MG63 (cell line): Measurements from ENCODE around the gene EPHA6. TPM values are rescaled to one million over a fixed set of nuclear protein-coding genes. Genes with fewer than 3 reads are reported as not detected.

Source experiments
- DNase-seq: peaks from one replicate; pipeline ENCODE4 v3.0.0-alpha.2; 2020
- H3K27me3 ChIP-seq: fragments of 250-450 bp; sonication (Bioruptor Pico); 2 replicates; pipeline ENCODE4 v1.5.1; 2020; ENCODE audit warnings: mild to moderate bottlenecking, moderate library complexity
- H3K36me3 ChIP-seq: fragments of 250-450 bp; sonication (Bioruptor Pico); 2 replicates; pipeline ENCODE4 v1.5.1; 2020; ENCODE audit warnings: mild to moderate bottlenecking, moderate library complexity
- H3K4me3 ChIP-seq: fragments of 250-450 bp; sonication (Bioruptor Pico); 2 replicates; pipeline ENCODE4 v1.5.1; 2020; ENCODE audit warnings: mild to moderate bottlenecking, moderate library complexity
- H3K9me3 ChIP-seq: fragments of 250-450 bp; sonication (Bioruptor Pico); 2 replicates; pipeline ENCODE4 v1.5.1; 2020; ENCODE audit warnings: mild to moderate bottlenecking, moderate library complexity
- total RNA-seq: library from RNA; depleted of rRNA; stranded (reverse); fragments of >200 nt; shearing (Covaris generic); gene quantifications from 2 replicates; pipeline ENCODE4 v1.2.3, GENCODE V29; 2014; ENCODE audit warnings: low replicate concordance

Gene EPHA6
- total RNA-seq, 1 experiment from 2014 or later, result 0.30 TPM

DNA sequence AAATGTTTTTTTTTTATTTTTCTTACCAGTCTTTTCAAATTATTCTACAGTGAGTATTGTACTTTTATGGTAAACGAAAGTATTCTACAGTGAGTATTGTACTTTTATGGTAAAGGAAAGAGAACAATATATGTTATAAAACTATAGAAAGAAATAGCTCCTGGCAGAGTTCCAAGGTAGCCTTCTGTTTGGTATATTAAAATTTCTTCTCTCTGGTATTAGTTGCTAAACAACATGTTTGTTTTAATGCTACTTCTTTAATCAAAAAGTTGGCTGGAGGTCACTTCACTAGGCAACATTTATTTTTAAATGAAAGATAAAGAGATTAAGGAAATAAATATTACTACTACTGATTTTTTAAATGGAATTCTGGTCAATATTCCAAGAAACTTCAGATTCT, 841.6 kb downstream of the EPHA6 start:
- Histone ChIP-seq H3K9me3 (no peaks in the 10 kb centered on the region), H3K36me3 (no peaks in the 10 kb centered on the region), H3K4me3 (no peak overlapping the region), H3K27me3 (no peaks in the 10 kb centered on the region)
- no peak for DNase-seq

DNA sequence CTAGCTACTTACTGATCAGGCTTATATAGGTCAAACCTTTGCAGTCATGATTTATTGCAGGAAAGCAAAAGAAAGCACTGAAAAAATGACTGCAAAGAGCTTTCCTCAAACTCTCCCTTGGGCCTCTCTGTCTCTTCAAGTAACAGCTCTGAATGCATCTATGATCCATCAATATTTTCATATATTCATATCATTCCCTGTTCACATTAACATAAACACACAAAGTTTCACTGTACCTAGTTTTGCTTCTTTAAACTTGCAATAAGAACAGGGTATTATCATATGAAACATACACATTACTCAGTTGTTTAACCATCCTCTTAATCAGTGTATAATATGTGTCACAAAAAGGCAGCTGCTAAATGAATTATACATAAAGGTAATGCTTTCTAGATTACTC, 842.2 kb downstream of the EPHA6 start:
- no peaks in the 10 kb centered on the region for H3K9me3 ChIP-seq
- no peaks in the 10 kb centered on the region for H3K36me3 ChIP-seq
- DNase-seq, result no peak
- no peak overlapping the region for H3K4me3 ChIP-seq
- H3K27me3 ChIP-seq, result no peaks in the 10 kb centered on the region

DNA sequence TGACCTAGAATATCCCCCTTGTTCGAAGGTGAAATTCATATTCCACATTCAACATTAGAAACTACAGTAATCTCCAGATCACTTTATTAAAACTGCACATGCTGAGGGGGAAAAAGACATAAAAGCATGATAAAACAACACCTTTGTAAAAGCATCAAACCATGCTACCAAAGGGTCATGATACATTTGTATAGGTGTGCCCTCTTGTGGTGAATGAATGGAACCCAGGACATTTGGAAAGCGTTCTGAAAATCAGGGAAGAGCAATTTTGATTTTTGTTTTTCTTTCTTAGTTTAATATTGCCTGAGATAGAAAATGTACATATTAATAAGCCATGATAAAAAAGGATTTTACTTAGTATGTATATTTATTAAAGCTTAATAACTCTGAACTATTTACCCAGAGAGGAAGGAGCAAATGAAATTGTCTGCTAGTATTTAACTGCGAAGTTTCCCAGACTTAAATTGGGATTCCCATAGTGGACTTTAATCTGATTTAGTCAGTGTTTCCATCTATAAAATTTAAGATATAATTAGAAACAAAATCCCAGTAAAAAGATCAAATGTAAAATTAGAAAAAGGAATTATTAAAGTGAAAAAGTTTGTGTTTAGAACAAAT, 844.4 kb downstream of the EPHA6 start:
- no peaks in the 10 kb centered on the region for H3K36me3 ChIP-seq
- no peaks in the 10 kb centered on the region for H3K27me3 ChIP-seq
- no peak for DNase-seq
- H3K9me3 ChIP-seq, result no peaks in the 10 kb centered on the region
- no peak overlapping the region for H3K4me3 ChIP-seq

DNA sequence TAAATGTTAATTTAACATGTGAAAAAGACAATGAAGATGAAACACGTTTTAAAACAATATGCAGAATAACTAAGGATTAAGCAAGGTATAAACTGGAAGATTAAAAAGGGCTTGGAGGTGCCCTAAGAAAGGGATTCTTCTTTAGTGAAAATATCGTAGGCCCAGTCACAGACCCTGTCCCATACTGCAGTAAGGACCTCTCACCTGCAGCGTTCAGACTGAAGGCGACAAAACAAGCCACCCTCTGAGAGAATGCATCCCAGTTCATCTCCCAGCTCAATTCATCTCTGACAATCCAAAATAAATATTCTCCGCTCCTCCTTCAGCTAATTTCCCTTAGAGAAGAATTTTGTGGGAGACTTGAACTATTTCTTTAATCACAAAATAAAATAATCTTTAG, 847.9 kb downstream of the EPHA6 start:
- Histone ChIP-seq H3K4me3 (no peak overlapping the region), H3K36me3 (no peaks in the 10 kb centered on the region), H3K9me3 (no peaks in the 10 kb centered on the region), H3K27me3 (no peaks in the 10 kb centered on the region; the same call in 1 of the 2 replicates)
- DNase-seq, result no peak

DNA sequence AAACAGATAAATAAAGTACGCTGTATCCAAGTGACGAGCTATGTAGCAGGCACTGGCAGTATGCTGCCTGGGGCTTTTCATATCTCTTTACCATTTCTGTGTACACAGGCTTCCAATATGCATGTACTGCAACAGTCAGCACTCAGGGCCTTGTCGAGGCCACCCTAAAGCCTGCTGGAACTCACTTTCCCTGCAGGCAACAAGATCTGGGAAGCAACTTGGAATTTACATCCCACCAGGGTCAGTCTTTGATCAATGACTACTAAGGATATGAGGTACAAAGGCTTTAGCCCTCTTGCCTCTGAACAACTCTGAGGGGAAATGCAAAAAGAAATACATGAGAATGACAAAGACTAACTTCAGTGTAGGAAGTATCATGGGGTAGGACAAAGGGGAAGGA, 848.4 kb downstream of the EPHA6 start:
- H3K4me3 ChIP-seq, result no peak overlapping the region
- no peaks in the 10 kb centered on the region for H3K9me3 ChIP-seq
- no peak for DNase-seq
- H3K36me3 ChIP-seq, result no peaks in the 10 kb centered on the region
- no peaks in the 10 kb centered on the region; the same call in 1 of the 2 replicates for H3K27me3 ChIP-seq

DNA sequence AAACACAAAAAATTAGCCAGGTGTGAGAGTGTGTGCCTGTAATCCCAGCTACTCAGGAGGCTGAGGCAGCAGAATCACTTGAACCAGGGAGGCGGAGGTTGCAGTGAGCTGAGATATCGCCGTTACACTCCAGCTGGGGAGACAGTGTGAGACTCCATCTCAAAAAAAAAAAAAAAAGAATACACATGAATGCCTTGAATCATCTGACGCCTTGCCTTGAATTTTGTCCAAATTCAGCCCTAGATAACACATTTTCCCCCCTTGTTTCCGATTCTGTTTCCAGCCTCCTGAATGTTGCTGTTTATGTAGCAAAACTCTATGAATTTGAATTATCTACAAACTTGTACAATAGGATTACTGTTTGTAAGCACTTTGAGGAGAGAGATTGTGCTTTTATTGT, 851.5 kb downstream of the EPHA6 start:
- no peaks in the 10 kb centered on the region; the same call in 1 of the 2 replicates for H3K27me3 ChIP-seq
- no peak for DNase-seq
- H3K4me3 ChIP-seq, result no peak overlapping the region
- no peaks in the 10 kb centered on the region for H3K36me3 ChIP-seq
- no peaks in the 10 kb centered on the region for H3K9me3 ChIP-seq

DNA sequence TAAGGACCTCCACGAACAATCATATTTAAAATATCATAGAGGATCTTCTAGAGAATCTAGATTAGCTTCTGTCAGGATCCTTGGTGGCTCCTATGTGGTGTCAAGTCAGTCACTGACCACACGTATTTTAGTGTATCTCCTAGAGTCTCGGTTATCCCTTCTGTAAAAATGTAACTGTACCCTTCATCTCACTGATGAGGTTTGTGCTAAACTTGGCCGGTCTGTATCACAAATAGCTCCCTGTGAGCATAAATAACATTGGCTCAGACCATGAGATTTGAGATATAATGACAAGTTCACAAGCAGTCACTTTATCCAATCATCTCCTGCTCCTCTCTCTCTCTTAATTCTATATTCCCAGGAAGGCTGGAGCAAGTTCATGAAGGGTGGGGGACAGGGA, 856.6 kb downstream of the EPHA6 start:
- no peaks in the 10 kb centered on the region for H3K36me3 ChIP-seq
- no peak overlapping the region for H3K4me3 ChIP-seq
- no peaks in the 10 kb centered on the region; the same call in 1 of the 2 replicates for H3K27me3 ChIP-seq

DNA sequence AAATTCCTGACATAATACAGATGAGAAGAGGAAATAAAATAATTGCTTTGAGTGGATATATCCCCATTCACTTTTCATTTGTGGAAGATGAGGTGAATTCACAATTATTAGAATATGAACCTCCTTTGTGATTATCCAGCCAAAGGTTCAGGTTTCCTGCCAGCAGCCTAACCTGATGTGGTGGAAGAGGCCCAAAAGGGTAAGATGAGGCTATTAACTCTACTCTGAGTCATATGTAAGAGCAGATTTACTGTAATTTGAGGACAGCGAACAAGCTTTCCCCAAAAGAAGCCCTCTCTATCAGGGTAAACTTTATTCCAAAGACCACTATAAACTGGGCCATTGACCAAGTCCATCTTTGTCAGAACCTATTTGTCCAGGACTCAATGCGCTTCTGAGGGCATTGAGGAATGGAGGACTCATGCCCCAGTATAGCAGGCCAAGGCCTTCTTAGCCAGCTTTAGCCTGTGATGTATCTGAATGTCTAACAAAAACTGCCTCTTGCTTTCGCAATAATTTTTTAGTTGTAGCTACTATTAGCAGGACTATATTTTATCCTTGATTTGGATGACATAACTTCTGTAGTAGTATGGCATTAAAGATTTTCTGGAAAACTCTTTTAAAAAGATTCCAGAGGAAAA, 859.1 kb downstream of the EPHA6 start:
- no peak for DNase-seq
- Histone ChIP-seq H3K9me3 (no peaks in the 10 kb centered on the region), H3K4me3 (no peak overlapping the region), H3K36me3 (no peaks in the 10 kb centered on the region), H3K27me3 (no peaks in the 10 kb centered on the region)

More for the DNA sequence above, 856.6 kb downstream of the EPHA6 start:
- DNase-seq, result no peak
- no peaks in the 10 kb centered on the region for H3K9me3 ChIP-seq

DNA sequence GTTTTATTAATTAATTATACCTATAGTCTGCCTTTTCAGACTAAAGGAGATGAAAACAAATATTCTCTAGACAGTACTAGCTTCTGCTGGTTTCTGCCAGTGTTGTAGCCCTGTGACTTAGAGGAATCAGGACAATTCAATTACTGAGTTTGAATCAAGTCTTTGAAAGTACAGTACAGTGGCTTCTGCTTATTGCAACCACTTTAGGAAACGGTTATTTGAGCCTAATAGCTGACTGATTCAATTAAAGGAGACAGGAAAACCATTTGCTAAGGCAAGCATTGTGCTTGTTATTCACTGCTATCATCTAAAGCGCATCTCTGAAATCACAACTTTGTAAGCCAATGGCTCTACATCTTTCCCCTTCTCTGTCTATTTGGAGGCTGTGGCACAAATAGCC, 860.1 kb downstream of the EPHA6 start:
- no peaks in the 10 kb centered on the region for H3K27me3 ChIP-seq
- H3K9me3 ChIP-seq, result no peaks in the 10 kb centered on the region
- no peaks in the 10 kb centered on the region for H3K36me3 ChIP-seq
- H3K4me3 ChIP-seq, result no peak overlapping the region
- DNase-seq, result no peak

DNA sequence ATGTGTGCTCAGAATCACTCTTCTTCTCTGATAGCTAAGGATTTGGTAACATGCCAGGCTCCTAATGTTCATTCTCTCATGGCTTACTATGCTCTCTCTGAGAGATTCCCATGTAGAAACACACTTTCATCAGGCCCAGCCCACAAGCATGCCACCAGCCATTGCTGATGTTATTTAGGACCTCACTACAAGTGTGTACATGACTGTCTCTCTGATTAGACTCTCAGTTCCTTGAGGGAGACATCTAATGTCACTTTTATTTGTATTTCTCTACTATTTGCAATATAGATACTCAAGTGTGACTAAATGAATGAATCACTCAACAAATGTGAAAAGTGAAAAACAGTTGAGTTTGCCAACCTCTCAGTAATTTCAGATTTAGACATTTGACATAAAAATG, 865.8 kb downstream of the EPHA6 start:
- Histone ChIP-seq H3K9me3 (no peaks in the 10 kb centered on the region), H3K36me3 (no peaks in the 10 kb centered on the region), H3K4me3 (no peak overlapping the region), H3K27me3 (no peaks in the 10 kb centered on the region; the same call in 1 of the 2 replicates)
- DNase-seq, result no peak

DNA sequence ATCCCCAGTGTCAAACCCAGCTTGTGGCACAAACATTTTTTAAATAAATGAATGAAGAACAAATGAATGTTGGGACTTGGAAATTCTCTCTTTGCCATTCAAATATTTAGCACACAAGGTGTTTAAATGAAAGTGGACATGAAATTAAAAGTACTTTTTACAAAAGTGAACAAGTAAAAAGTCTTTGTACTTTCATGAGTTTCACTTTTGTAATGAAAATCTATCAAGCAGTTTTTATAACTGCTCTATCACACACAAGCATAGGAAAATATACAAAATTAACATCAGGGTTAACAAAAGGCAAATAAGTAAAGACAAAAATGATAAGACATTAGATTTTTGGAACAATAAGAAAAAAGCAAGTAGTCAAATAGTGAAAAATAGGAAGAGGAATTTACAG, 866.3 kb downstream of the EPHA6 start:
- Histone ChIP-seq H3K36me3 (no peaks in the 10 kb centered on the region), H3K4me3 (no peak overlapping the region), H3K9me3 (no peaks in the 10 kb centered on the region), H3K27me3 (no peaks in the 10 kb centered on the region; the same call in 1 of the 2 replicates)
- no peak for DNase-seq

DNA sequence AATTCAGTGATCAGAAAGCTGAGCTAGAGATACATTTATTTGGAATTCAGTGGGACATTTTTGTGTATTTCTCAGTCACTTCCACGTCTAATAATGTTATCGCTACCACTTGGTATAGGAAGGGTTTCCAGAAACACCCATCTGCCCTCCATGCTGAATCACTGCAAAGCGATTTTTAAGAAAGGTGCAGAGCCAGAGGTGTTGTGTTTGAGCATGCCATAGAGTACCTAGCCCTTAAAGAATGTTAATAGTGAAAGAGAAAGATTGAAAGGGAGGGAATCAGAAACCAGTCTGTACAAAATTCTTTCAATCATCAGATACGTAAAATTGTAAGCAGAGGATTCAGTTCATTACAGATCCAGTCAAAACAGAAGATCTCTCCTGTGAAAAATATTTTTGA, 870.1 kb downstream of the EPHA6 start:
- Histone ChIP-seq H3K9me3 (no peaks in the 10 kb centered on the region), H3K27me3 (no peaks in the 10 kb centered on the region; the same call in 1 of the 2 replicates), H3K36me3 (no peaks in the 10 kb centered on the region), H3K4me3 (no peak overlapping the region)
- no peak for DNase-seq

DNA sequence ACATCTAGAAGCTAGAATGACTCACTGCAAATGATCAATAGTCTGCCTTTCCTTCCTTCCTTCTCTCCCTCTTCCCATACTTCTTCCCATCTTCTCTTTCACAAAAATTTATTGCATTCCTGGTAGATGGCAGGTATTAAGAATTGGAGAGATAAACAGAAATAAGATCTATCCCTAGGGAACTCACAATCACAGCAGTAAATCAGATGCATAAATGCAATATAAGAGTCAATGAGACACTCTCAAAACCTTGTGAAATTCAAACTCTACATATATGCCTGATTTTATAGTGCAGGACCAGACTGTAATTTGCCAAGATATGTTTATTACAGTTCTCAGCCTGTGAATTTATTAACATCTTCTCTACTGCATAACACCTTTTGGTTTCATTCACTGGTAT, 871.9 kb downstream of the EPHA6 start:
- DNase-seq, result no peak
- Histone ChIP-seq H3K4me3 (no peak overlapping the region), H3K27me3 (no peaks in the 10 kb centered on the region), H3K36me3 (no peaks in the 10 kb centered on the region), H3K9me3 (no peaks in the 10 kb centered on the region)

DNA sequence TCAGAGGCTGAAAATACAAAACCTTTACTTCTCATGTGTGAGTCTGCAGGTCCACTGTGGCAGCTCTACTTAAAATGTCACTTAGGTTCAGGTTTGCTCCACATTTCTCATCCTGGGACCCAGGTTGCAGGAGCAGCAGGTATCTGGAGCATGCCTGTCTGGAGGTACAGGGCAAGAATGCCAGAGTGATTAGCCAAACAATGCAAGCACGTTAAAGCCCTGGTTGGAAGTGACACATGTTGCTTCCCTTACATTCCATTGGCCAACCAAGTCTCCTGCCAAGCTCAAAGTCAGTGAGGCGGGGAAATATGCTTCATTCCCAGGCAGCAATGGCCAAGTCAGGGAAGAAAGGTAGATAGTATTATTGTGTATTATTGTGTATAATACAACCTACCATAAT, 873.3 kb downstream of the EPHA6 start:
- Histone ChIP-seq H3K4me3 (no peak overlapping the region), H3K27me3 (no peaks in the 10 kb centered on the region), H3K36me3 (no peaks in the 10 kb centered on the region), H3K9me3 (no peaks in the 10 kb centered on the region)
- DNase-seq, result no peak

DNA sequence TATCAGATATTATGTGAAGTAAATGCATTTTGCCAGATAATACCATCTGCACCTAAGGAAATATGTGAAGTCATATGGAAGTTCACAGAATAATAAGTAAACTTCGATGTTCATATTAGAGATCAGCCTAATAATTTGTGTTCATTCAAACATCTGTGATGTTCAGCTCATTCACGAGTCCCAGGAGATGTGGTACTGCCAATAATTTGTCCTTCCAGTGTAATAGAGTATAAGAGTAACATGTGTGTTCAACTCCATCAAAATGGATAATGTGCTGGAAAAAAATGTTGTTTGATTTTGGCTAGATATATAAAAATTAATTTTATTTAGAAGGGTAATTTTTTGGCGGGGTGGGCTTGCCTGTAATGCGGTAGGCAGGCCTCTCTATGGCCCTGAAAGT, 874.7 kb downstream of the EPHA6 start:
- Histone ChIP-seq H3K36me3 (no peaks in the 10 kb centered on the region), H3K9me3 (no peaks in the 10 kb centered on the region), H3K27me3 (no peaks in the 10 kb centered on the region), H3K4me3 (no peak overlapping the region)
- DNase-seq, result no peak

DNA sequence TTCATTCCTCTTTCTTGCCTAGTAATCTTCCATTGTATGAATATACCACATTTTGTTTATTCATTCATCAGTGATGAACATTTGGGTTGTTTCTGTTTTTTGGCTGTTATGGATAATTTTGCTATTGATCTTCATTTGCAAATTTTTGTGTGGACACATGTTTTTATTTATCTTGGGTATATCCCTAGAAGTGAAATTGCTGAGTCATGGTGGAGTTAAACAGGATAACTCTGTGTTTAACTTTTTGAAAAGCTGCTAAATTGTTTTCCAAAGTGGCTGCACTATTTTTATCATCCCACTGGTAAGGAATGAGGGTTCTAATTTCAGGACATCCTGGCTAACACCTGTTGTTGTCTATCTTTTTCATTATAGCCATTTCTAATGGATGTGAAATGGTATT, 875.6 kb downstream of the EPHA6 start:
- H3K27me3 ChIP-seq, result no peaks in the 10 kb centered on the region
- H3K4me3 ChIP-seq, result no peak overlapping the region
- no peaks in the 10 kb centered on the region for H3K36me3 ChIP-seq
- no peaks in the 10 kb centered on the region for H3K9me3 ChIP-seq
- DNase-seq, result no peak

DNA sequence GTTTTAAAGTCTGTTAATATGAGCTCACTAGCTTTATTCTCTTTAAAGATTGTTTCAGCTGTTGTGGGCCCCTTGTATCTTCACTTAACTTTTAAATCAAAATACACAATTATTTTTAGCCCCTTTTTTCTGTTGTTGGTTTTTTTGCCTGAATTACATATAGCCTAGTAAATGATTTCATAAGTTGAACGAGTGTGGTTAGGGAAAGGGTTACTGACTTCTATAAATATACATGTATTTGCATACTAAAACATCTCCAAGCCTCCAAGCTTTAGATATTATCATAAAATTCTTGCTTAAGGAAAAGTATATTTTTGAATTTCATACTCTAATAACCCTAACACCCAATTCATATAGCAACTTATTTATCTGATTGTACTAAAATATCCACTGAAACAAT, 877.0 kb downstream of the EPHA6 start:
- H3K4me3 ChIP-seq, result no peak overlapping the region
- no peaks in the 10 kb centered on the region for H3K36me3 ChIP-seq
- no peak for DNase-seq
- no peaks in the 10 kb centered on the region for H3K9me3 ChIP-seq
- no peaks in the 10 kb centered on the region for H3K27me3 ChIP-seq

DNA sequence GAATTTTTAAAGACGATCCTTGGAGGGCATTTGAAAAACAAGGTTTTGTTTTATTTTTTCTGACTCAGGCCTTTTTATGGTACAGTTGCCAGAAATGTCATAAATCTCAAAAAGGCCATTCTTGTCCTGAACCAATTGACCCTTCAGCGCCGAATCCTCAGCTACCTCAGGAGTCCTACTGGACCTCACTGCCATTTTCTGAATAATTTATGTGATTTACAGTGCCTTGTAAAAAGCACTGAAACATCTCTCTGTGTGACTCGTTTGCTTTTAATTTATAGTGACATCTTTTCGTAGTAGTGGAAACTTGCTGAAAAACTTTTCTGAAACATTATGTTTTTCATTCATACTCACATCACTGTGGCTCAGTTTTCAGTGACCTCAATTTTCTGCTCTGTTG, 878.0 kb downstream of the EPHA6 start:
- DNase-seq, result no peak
- Histone ChIP-seq H3K9me3 (no peaks in the 10 kb centered on the region), H3K27me3 (no peaks in the 10 kb centered on the region), H3K4me3 (no peak overlapping the region), H3K36me3 (no peaks in the 10 kb centered on the region)
